Effector CD8-positive, alpha-beta T cell (primary cell): ENCODE data around the gene RPLP2.

Experiments used
- DNase-seq: peaks from one replicate; lab custom pipeline; 2025; lab: John Stamatoyannopoulos, UW

RPLP2 gene

GRCh38 chr11:824292-824880 is 14.6 kb downstream of the RPLP2 start:
- DNase-seq, result no peak

- DNase-seq, result no peak
Measured at GRCh38 chr11:824942-825341, 15.2 kb downstream of the RPLP2 start.

GRCh38 chr11:825366-826226 is 15.8 kb downstream of the RPLP2 start:
- DNase-seq, result no peak

DNA sequence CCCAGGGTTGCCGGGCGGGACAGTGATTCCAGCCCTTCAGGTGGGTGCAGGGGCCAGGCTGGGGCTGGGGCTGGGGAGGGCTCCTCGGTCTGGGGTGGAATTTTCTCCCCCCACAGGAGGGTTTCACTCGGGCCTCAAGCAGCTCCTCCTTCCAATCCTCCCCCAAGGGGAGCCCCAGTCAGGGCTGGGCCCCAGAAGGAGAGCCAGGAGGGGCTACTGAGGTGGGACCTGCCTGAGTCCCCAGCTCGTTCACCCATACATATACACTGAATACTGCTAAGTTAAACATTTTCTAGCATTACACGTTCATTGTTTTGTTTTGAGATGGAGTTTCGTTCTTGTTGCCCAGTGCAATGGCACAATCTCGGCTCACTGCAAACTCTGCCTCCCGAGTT is 16.5 kb downstream of the RPLP2 start:
- no peak for DNase-seq

GRCh38 chr11:826836-827145 is 17.0 kb downstream of the RPLP2 start:
- DNase-seq, result no peak

DNA sequence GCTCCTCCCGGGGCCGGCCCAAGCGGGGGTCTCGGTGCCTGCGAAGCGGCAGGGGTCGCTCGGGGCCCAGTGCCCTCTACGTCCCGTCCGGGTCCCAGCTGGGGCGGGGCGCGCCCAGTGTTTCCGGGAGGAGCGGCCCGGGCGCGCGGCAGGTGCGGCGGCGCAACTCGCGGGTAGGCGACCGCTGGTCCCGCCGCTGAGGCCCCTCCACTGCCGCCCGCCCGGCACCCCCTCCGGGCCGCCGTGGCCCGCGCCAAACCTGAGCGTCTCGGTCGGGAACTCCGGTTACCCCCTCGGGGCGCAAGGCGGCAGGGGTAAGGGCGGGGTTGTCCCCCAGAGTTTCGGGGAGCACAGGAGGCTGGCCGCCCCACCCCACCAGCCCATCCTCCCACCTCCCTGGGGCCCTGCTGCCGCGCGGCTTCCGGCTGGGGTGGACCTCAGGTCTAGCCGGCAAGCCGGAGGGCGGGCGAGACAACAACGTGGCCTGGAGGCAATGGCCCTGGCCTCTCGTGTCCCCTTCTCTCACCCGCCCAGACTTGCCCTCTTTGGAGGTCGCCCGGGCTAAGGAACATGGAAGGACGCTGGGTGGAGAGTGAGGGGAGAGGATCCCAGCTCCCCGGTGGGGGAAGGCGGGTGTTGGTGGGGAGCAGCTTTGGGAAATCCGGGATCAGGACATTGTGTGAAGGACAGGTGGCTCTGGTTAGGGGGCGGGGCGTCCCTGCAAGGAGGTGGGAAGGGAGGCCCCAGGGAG is 17.6 kb downstream of the RPLP2 start:
- DNase-seq, result no peak

DNA sequence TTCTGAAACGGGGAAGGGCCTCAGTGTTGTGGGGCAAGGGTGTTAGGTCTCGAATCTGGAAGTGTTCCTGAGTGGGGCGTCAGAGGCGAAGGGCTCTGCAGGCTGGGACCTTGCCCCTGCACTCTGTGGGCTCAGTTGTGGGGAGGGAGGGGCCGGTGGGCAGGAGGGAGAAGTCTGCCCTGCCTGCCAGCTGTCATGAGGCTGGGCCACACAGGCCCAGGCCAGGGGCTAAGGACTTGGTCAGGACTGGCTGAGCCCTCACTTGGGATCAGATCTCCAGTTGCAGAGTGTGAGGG is 18.1 kb downstream of the RPLP2 start, which contains the start of gene CRACR2B:
CRACR2B (plus strand) TSS at position 23 of the 296 bp plus-strand sequence. CDS start 689 bp downstream, outside the sequence.
- DNase-seq, result no peak

DNA sequence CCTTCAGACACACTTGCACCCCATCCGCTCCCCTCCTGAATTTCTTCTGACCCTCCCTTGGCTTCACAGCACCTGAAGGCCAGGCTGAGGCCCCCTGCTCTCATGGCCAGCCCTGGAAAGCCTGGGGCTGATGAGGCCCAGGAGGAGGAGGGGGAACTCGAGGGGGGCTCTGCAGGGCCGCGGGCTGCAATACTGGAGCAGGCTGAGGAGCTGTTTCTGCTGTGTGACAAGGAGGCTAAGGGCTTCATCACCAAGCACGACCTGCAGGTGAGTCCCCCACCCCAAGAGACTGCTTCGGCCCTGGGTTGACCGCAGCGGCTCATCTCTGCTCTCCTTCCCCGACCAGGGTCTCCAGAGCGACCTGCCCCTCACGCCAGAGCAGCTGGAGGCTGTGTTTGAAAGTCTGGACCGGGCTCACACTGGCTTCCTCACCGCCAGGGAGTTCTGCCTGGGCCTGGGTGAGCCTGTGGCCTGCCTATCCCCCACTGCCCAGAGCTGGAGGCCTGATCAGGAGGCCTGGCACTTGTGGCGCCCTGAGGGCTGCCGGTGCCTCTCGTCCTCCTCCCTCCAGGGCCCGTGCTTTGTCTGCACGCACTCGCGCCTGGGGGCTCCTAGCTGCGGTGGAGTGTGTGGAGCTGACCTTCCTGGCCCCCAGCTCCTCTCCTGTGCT is 18.9 kb downstream of the RPLP2 start:
- no peak for DNase-seq

DNA sequence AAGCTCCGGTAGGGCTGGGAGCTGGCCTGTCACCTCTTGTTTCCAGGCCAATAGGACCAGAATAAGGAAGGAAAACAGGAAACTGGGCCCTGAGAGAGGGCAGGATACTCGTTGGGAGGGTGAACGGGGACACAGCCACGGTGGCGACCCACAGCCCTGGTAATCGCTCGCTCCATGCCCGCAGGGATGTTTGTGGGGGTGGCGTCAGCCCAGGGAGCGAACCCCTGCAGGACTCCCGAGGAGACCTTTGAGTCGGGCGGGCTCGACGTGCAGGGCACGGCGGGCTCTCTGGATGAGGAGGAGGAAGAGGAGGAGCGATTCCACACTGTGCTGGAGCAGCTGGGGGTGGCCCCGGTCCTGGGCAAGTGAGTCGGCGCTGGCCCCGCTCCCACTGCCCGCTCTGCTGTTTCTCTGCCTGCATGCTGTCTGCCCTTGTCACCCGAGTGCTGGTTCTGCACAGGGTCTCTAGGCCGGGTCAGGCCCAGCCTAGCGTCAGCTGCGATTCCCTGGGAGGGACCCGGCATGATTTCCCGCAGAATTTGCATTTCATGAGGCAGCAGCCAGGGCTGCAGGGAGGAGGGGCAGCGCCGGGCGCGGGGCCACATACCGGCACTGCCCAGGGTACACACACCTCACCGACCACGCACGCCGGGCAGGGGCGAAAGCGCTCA is 19.5 kb downstream of the RPLP2 start:
- DNase-seq, result no peak

- no peak for DNase-seq
Measured at GRCh38 chr11:829847-830294, 20.1 kb downstream of the RPLP2 start.

DNA sequence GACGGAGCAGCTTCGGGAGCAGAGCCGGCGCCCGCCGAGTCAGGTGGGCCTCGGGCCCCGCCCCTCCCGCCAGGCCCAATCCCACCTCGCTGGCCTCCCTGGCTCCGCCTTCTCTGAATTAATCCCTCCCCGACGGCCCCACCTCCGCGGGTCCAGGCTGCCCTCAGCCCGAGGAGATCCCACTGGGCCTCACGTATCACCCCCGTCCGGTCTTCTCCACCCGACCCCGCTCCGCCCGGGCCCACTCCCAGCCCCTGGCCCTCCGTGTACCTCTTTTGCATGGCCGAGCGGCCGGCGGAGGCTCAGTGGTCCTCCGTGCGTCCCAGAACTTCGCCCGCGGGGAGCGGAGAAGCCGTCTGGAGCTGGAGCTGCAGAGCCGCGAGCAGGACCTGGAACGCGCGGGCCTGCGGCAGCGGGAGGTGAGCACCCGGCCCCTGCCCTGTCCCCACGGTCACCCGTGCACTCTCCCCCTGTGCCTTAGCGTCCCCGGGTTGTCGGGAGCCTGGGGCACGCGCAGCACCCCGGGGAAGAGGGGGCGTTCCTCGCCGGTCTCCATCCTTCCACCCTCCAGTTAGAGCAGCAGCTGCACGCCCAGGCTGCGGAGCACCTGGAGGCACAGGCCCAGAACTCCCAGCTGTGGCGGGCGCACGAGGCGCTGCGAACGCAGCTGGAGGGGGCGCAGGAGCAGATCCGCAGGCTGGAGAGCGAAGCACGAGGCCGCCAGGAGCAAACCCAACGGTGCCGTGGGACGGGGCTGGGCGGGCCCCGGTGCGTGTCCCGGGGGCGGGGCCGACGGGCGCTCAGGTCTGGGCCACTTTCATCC is 20.7 kb downstream of the RPLP2 start:
- peak; percentile 55 for DNase-seq

GRCh38 chr11:831118-831864 is 21.5 kb downstream of the RPLP2 start:
- no peak for DNase-seq

DNA sequence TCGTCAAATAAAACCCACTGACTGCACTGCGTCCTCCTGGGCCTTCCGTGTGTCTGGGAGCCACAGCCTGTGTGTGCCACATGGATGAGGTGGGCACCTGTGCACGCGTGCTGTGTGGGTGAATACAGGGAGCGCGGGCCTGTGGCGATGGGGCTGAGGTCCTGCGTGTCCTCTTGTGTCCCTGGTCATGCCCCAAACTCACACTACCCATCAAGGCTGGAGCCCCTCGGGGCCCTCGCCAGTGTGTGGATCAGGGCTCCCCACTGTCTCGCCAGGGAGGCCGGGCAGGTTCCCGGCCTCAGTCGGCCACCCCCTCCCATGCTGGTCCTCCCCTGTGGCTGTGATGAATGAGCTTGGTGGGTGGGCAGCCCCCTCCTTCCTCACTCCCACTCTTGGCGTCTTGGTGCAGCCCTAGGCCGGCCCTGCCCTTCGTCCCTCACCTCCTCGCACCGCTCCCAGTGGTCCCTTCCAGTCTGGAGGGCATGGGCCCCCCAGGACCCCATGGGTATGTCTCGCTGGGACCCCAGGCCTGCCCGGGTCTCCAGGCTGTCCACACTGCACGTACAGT is 22.3 kb downstream of the RPLP2 start:
- DNase-seq, result no peak

GRCh38 chr11:832529-833113 is 22.9 kb downstream of the RPLP2 start, which contains the start of gene CD151:
Gene CD151, plus strand, starts transcription at chr11:832952. Its CDS starts 3,118 bp downstream, at chr11:836070.
- DNase-seq, result peak; percentile 25

- DNase-seq, result no peak
Measured at GRCh38 chr11:833114-833791, 23.5 kb downstream of the RPLP2 start.

DNA sequence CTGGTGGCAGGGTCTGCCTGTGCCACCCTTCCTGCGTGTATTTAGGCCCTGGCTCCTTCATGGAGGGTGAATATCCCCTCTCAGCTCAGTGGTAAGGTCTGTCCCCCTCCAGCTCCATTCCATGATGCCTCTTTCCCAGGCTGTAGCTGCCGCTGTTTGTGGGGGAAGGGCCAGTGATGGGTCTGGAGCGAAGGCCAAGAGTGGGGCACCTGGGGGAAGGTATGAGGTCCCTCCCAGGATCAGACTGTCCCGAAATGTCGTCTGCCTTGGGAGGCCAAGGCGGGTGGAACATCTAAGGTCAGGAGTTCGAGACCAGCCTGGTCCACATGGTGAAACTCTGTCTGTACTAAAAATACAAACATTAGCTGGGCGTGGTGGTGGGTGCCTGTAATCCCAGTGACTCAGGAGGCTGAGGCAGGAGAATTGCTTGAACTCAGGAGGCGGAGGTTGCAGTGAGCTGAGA is 24.1 kb downstream of the RPLP2 start:
- no peak for DNase-seq

DNA sequence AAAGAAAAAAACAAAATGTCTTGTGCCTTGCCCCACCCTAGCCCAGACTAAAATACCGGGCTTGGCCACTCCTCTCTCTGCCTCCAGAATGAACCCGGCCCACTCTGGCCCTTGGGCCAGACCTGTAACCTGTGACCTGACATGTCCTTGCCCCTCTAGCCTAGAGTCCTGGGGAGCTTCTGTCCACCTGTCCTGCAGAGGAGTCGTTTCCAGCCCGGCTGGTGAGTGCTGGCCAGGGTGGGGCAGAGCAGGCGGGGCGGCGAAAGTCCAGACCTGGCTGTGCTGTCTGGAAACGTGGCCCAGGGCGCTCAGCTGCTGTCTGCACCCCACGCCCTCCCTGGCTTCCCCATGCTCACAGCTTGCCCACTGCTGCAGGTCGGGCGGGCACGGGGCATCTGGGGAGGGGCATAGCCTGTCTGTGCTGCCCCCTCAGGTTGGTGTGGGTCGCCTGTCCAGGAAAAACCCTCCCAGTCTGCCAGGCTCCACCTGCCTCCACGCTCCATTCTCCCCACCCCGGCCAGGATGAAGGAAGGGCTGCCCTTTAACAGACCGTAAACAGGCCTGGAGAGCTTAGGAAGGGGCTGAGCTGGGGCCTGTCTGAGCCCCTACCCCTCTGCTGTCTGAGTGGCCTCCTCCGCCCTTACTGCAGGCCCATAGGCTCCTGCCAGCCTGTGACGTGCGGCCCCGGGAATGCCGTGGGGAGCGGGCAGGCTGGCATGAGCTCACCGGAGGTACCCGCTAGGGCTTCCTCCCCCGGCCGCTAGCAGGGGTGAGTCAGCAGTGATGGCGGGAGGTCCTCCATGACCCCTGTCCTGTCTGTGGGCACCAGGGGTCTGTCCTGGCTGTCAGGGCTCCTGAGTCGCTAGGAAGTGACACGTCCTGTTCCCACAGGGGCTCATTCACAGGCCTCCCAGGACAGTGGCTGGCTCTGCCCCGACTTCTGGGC is 24.9 kb downstream of the RPLP2 start:
- no peak for DNase-seq

DNA sequence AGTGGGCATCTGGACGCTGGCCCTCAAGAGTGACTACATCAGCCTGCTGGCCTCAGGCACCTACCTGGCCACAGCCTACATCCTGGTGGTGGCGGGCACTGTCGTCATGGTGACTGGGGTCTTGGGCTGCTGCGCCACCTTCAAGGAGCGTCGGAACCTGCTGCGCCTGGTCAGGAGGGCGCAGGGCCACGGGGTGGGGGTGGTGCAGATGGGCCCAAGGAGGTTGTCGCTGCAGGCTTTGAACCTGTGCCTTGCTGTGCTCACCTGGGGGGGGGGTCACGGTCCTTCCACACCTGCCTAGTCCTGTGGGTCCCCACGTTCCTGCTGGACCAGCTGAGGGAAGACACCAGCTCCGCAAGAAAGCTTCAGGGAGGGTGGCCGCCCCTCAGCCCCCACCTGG is 26.5 kb downstream of the RPLP2 start:
- DNase-seq, result no peak
